Subcutaneous abdominal adipose tissue (tissue), 5 donors: ENCODE results near the gene HSPB1.
A peak's percentile ranks its signal among the peaks of the same experiment; 100 is the strongest.
"Not testable (repeated sequence)": the region's sequence is repeated elsewhere in the genome, so short reads cannot be mapped to it uniquely, and the experiment has no call there.

Source experiments
- H3K27ac ChIP-seq: one replicate; pipeline ENCODE4 v1.7.0; 2013; ENCODE audit warnings: low read depth, mild to moderate bottlenecking, inconsistent platforms, low read length, moderate library complexity
- H3K27me3 ChIP-seq, 5 donors: one replicate each; pipeline ENCODE4 v1.7.0; 2013; ENCODE audit warnings: low read length in 5 of 5, inconsistent platforms in 1 of 5; ENCODE audit not compliant: control insufficient read depth in 5 of 5, insufficient read depth in 4 of 5
- H3K36me3 ChIP-seq, 5 donors: one replicate each; pipeline ENCODE4 v1.7.0; 2013; ENCODE audit warnings: low read length in 5 of 5; ENCODE audit not compliant: control insufficient read depth in 5 of 5, insufficient read depth in 5 of 5
- H3K4me1 ChIP-seq, 5 donors: one replicate each; pipeline ENCODE4 v1.7.0; 2013; ENCODE audit warnings: low read length in 5 of 5, mild to moderate bottlenecking in 3 of 5, moderate library complexity in 1 of 5; ENCODE audit not compliant: control insufficient read depth in 5 of 5, insufficient read depth in 5 of 5
- H3K4me3 ChIP-seq, 5 donors: one replicate each; pipeline ENCODE4 v1.7.0; 2013; ENCODE audit warnings: low read length in 5 of 5, low read depth in 1 of 5
- H3K9ac ChIP-seq, 5 donors: one replicate each; pipeline ENCODE4 v1.7.0; 2013; ENCODE audit warnings: low read length in 5 of 5, mild to moderate bottlenecking in 4 of 5, moderate library complexity in 3 of 5
- H3K9me3 ChIP-seq, 5 donors: one replicate each; pipeline ENCODE4 v1.7.0; 2013; ENCODE audit warnings: low read length in 5 of 5; ENCODE audit not compliant: control insufficient read depth in 5 of 5
- donor health status: healthy.
- donor health status: healthy.
- donor health status: healthy.
- donor health status: healthy.
- donor health status: healthy.

HSPB1 gene

DNA sequence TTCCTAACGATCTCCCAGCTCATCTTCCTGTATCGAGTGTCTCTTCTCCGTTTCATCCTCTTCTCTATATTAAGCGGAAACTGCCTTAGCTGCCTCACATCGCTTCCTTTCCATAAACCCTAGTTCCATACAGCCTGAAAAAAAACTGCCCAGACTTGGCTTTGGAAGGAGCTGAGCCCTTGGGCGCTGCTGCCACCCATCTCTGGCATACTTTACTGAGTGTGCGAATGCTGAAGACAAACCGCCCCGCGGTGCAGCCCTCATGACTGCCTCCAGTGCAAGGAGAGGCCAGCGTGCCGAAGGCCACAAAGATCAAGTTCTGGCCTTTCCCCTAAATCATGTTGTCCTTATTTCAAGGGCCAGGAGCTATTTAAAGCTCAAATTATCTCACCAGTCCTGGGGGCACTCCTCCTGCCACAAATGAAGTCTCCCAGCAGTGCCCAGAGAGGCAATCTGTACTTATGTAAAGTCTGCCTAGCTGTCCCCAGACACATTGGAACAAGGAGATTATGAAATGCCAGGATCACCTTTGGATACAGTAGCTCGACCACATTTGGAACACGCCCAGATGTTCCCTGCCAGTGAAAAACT, 31.1 kb downstream of the HSPB1 start:
- no peaks in the 10 kb centered on the region for H3K9me3 ChIP-seq
- H3K36me3 ChIP-seq = peaks cover 6 to 36% (median 24%) of the 10 kb centered on the region in 5 donors
- H3K4me3 ChIP-seq = peak overlapping the region in 3 of 5 donors; percentile 15 to 35 (median 22)
- peaks cover 16 to 87% (median 74%) of the 10 kb centered on the region in 5 donors for H3K4me1 ChIP-seq
- H3K27ac ChIP-seq = peak overlapping the region; percentile 94
- H3K27me3 ChIP-seq = no peaks in the 10 kb centered on the region
- peak overlapping the region in 4 of 5 donors; percentile 46 to 73 (median 70) for H3K9ac ChIP-seq

DNA sequence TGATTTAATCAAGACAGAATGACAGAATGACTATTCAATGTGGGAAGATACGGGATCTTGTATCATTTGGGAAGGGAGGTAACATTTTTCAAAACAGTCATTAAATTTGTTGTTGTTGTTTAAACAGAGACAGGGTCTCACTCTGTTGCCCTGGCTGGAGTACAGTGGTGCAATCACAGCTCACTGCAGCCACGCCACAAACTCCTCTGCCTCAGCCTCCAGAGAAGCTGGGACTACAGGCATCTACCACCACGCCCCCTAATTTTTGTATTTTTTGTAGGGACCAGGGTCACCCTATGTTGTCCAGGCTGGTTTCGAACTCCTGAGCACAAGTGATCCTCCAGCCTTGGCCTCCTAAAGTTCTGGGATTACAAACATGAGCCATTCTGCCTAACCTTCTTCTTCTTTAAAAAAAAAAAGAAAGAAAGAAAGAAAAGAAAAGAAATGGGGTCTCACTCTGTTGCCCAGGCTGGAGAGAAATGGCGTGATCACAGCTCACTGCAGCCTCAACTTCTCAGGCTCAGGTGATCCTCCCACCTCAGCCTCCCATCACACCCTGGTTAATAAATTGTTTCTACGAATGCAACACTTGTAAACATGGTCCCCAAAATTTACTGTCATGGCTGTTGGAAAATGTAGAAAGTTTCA, 32.0 kb downstream of the HSPB1 start:
- Histone ChIP-seq H3K9ac (peak overlapping the region in 2 of 5 donors; percentile 25 to 73), H3K4me3 (peak overlapping the region in 1 of 5 donors; percentile 29), H3K4me1 (peaks cover 18 to 92% (median 81%) of the 10 kb centered on the region in 5 donors), H3K27me3 (no peaks in the 10 kb centered on the region), H3K36me3 (peaks cover 0 to 29% (median 16%) of the 10 kb centered on the region in 5 donors), H3K27ac (peak overlapping the region; percentile 94), H3K9me3 (no peaks in the 10 kb centered on the region)

DNA sequence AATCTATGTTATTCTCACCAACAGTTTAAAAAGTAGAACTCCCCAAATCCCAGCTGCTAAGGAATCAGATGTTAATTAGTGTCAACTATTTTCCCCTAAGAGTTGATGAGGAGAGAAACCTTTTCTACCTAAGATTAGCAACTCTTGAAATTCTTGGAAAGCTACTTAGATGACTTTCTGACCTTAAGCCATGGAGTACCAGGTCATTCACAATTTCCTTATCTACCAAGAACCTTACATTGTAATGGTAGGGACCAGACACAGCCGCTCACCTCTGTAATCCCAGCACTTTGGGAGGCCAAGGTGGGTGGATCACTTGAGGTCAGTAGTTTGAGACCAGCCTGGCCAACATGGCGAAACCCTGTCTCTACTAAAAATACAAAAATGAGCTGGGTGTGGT, 32.9 kb downstream of the HSPB1 start:
- Histone ChIP-seq H3K27ac (peak overlapping the region; percentile 94), H3K4me1 (peaks cover 20 to 94% (median 89%) of the 10 kb centered on the region in 5 donors), H3K36me3 (peaks cover 0 to 25% (median 10%) of the 10 kb centered on the region in 5 donors)
- not testable (repeated sequence) for H3K9me3 ChIP-seq, H3K4me3 ChIP-seq, H3K27me3 ChIP-seq, H3K9ac ChIP-seq

DNA sequence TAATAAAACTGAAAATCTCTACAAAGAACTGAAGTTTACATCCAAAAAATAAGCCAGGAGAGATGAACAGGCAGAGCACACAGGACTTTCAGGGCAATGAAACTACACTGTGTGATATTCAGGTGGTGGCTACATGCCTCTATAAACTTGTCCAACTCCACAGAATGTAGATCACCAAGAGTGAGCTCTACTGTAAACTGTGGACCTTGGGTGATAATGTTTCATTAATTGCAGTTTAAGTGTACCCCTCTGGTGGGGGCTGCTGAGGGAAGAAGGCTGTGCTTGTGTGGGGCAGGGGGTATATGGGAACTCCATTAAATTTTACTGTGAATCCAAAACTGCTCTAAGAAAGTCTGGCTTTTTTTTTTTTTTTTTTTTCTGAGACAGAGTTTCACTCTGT, 33.6 kb downstream of the HSPB1 start:
- Histone ChIP-seq H3K4me1 (peaks cover 20 to 94% (median 91%) of the 10 kb centered on the region in 5 donors), H3K27ac (peak overlapping the region; percentile 94), H3K27me3 (no peaks in the 10 kb centered on the region), H3K9me3 (no peaks in the 10 kb centered on the region), H3K9ac (peak overlapping the region in 1 of 5 donors; percentile 46), H3K4me3 (no peak overlapping the region), H3K36me3 (peaks cover 0 to 19% (median 10%) of the 10 kb centered on the region in 5 donors)

DNA sequence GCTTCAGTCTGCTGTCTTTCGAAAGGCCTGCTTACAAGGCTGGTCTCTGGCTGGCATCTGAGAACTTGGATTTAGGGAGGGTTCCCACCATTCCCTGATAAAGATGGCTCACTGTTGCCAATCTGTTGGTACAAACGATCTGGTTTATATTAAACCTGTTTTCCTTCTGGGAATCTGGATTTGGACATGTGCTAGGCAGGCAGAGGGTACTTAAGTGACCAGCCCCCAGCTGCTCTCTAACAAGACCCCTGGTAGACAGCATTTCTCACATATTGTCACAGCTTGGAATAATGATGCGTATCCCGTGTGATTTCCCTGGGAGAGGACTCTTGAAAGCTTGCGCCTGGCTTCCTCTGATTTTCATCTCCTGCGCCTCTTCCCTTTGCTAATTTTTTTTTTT, 34.7 kb downstream of the HSPB1 start:
- H3K27me3 ChIP-seq = no peaks in the 10 kb centered on the region
- H3K9me3 ChIP-seq = no peaks in the 10 kb centered on the region
- H3K4me3 ChIP-seq = no peak overlapping the region
- peaks cover 5 to 15% (median 12%) of the 10 kb centered on the region in 5 donors for H3K36me3 ChIP-seq
- H3K4me1 ChIP-seq = peaks cover 20 to 94% (median 89%) of the 10 kb centered on the region in 5 donors
- H3K9ac ChIP-seq = no peak overlapping the region
- H3K27ac ChIP-seq = peak overlapping the region; percentile 94

DNA sequence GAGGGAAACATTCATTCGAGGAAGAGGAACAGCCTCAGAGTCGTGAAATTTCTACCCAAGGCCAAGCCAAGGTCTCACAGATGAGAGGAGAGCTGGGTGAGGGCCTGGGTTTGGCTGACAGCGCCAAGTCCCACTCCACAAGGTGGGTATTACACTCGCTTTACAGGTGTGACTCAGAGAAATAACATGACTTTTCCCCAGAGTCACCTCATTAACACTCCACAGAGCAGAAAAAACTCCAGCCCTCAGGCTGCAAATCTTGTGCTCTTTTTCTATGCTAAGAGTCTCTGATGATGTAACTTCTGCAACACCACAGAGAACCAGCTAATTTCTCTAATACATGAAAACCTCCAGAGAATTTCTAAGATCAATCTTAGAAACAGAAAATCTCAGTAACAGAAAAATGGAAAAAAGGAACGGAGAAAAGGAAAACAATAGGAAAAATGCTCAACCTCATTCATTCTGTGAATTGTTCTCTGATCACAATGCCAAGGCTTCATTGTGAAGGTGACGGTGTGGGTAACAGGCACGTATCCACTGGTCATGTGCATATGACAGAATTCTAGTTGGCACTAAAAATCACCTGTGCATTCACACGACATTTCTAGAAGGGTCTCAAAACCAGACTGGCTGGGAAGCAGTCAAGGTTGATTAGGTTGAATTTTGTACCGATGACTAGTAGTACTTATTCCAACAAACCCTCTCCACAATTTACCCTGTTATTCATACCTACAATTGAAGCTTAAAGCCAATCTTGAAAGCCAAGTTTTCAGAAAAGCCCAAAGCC, 36.0 kb downstream of the HSPB1 start:
- Histone ChIP-seq H3K27ac (peak overlapping the region; percentile 94), H3K9ac (peak overlapping the region in 3 of 5 donors; percentile 23 to 84 (median 56)), H3K9me3 (no peaks in the 10 kb centered on the region), H3K4me1 (peaks cover 16 to 87% (median 80%) of the 10 kb centered on the region in 5 donors), H3K4me3 (peak overlapping the region in 1 of 5 donors; percentile 7), H3K36me3 (peaks cover 8 to 24% (median 18%) of the 10 kb centered on the region in 5 donors), H3K27me3 (no peaks in the 10 kb centered on the region)

DNA sequence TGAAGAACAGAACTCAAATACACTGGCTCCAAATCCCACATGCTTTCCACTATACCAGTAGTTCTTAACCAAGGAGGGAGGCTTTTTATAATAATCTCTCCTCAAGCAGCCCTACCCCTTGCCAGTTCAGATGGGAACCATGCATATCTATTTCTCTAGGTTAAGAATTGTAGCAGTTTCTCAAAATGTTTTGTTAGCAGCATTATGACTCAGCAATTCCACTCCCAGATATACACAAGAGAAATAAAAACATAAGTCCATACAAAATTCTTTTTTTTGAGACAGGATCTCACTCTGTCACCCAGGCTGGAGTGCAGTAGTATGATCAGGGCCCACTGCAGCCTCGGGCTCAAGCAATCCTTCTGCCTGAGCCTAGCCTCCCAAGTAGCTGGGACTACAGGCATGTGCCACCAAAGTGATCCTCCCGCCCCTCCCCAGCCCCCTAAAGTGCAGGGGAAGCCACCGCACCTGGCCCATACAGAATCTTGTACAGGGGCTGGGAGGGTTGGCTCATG, 38.2 kb downstream of the HSPB1 start:
- Histone ChIP-seq H3K9ac (peak overlapping the region in 1 of 5 donors; percentile 49), H3K27ac (peak overlapping the region; percentile 94)

DNA sequence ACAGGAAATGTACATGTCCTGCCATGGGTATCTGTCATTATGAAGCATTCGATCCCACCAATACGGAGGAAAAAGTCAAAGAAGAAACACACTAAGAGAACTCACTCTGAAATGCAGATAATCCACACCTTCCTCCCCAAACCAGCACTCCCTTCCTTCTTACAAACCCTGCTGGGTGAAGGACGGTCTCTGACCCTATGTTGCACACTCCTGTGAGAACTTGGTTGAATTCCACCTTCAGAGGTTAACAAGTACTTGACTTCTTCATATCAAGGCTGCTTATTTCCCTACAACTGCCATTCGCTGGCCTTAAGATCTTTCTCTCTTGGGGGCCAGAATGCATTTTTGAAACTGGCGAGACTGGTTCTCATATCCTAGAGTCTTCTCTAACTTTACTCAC, 39.7 kb downstream of the HSPB1 start:
- no peaks in the 10 kb centered on the region for H3K9me3 ChIP-seq
- peak overlapping the region in 2 of 5 donors; percentile 42 to 44 for H3K9ac ChIP-seq
- peaks cover 7 to 72% (median 63%) of the 10 kb centered on the region in 5 donors for H3K4me1 ChIP-seq
- H3K27ac ChIP-seq = peak overlapping the region; percentile 94
- H3K4me3 ChIP-seq = no peak overlapping the region
- H3K27me3 ChIP-seq = no peaks in the 10 kb centered on the region
- H3K36me3 ChIP-seq = peaks cover 19 to 56% (median 49%) of the 10 kb centered on the region in 5 donors

More for the DNA sequence above, 38.2 kb downstream of the HSPB1 start:
- Histone ChIP-seq H3K9me3 (no peaks in the 10 kb centered on the region), H3K4me3 (no peak overlapping the region), H3K4me1 (peaks cover 10 to 72% (median 61%) of the 10 kb centered on the region in 5 donors), H3K36me3 (peaks cover 16 to 45% (median 38%) of the 10 kb centered on the region in 5 donors), H3K27me3 (no peaks in the 10 kb centered on the region)

DNA sequence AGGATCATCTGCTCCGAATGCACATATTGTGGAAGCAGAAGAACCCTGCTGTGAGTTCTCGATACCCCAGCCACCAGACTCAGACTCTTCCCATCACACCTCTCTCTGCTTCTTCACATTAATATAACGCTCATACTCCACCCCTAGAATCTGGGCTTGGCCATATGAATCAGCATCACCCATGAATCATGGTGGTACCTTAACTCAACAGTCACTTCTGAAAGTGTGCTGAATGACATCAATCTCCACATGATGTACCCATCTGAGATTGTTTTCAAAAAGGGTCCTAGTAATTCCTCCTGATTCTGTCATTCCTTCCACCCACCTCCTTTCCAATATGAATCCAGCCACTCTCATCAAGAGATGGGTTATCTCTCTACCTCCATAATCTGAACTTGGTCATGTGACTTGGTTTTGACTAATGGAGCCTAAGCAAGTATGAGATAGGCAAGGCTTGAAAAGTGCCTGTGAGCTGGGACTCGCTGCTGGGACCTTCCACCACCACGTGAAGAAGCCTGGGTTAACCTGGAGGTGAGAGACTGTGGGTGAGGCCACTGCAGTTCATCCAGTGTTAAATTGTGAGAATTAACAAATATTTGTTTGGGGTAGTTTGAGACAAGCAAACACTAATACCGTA, 40.9 kb downstream of the HSPB1 start:
- no peaks in the 10 kb centered on the region for H3K27me3 ChIP-seq
- H3K9ac ChIP-seq = no peak overlapping the region
- H3K27ac ChIP-seq = peak overlapping the region; percentile 94
- peaks cover 22 to 64% (median 50%) of the 10 kb centered on the region in 5 donors for H3K36me3 ChIP-seq
- H3K9me3 ChIP-seq = no peaks in the 10 kb centered on the region
- H3K4me3 ChIP-seq = no peak overlapping the region
- H3K4me1 ChIP-seq = peaks cover 7 to 71% (median 63%) of the 10 kb centered on the region in 5 donors
